NCI-H82 (cell line): ENCODE data around the gene ZNF747.

Experiments
- DNase-seq: peaks from one replicate; lab custom pipeline; 2025; lab: John Stamatoyannopoulos, UW

ZNF747 gene

DNA sequence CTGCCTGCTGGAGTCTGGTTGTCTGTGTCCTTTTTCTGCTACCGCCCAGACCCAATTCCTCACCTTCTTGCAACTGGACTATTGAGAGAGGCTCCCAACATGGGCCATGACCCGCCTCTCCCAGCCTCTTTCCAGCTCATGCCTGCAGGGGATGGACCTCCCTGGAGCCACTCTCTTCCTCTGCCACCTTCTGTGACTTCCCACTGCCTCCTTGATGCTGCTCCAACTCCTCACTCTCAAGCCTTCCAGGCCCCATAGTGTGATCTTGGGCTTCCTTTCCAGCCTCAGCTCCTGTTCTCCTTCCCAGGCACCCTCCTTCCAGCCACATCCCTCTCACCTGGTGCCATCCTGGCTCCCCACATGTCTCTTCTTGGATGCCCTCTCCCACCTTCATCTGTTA is 19.4 kb downstream of the ZNF747 start:
- no peak for DNase-seq

DNA sequence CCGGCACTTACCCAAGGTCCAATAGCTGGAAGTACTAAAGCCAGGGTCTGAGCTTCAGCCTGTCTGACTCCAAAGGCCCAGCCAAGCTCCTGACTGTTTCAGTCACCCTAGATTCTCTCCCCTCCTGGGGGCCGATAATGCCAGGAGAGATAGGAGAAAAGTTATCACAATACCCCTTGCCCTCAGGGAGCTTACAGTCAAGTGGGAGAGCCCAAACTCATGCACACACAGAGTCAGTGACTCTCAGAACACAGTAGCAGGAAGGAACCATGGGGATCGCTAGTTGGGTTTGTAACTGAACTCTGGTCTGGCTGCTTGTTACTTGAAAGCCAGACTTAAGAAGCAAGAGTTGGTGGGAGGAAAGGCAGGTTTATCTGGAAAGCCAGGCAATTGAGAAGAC is 23.1 kb downstream of the ZNF747 start:
- DNase-seq: no peak

DNA sequence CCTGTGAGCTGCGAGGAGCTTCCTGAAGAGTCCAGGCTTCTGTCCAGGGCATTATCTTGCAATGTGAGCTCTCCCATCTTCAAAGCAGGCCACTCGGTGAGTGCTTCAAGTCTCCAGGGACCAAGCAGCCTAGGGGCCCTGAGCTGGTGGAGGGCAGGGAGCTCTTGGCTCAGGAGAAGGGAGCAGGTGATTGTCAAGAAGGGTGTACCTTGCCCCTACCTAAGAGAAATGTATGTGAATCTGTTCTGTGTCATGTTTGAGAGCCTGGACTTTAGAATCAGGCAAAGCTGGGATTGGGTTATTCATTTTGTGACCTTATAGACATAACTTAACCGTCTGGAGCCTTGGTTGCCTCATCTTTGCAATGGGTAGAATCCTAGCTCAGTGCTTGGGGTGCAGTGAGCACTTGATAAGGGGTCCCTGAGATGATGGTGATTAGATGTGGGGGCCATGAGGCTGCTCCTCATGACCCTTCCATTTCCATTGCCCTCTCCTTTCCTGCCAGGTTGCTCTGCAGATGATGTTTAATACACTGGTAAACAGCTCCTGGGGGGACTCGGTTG is 24.2 kb downstream of the ZNF747 start:
- DNase-seq: no peak

DNA sequence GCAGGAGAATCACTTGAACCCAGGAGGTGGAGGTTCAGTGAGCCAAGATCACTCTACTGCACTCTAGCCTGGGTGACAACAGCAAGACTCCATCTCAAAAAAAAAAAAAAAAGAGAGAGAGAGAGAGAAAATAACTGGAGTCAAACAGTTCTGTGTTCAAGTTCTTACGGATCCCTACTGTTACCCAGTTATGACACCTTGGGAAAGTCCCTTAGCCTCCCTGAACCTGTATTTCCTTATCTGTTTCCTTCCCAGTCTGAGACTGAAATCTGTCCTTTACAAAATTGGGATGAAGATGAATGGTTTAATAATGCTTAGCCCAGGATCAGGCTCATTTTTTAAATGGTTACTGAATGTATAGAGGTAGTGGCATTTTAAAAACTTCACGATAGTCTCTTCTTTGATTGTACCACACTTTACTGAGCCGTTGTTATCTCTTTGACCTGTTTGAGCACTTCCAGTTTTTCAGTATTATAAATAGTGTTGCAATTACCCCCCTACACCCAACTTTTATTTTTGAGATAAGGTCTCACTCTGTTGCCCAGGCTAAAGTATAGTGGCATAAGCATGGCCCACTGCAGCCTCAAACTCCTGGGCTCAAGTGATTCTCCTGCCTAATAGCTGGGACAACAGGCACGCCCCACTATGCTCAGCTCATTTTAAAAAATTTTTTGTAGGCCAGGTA is 25.4 kb downstream of the ZNF747 start:
- no peak for DNase-seq

DNA sequence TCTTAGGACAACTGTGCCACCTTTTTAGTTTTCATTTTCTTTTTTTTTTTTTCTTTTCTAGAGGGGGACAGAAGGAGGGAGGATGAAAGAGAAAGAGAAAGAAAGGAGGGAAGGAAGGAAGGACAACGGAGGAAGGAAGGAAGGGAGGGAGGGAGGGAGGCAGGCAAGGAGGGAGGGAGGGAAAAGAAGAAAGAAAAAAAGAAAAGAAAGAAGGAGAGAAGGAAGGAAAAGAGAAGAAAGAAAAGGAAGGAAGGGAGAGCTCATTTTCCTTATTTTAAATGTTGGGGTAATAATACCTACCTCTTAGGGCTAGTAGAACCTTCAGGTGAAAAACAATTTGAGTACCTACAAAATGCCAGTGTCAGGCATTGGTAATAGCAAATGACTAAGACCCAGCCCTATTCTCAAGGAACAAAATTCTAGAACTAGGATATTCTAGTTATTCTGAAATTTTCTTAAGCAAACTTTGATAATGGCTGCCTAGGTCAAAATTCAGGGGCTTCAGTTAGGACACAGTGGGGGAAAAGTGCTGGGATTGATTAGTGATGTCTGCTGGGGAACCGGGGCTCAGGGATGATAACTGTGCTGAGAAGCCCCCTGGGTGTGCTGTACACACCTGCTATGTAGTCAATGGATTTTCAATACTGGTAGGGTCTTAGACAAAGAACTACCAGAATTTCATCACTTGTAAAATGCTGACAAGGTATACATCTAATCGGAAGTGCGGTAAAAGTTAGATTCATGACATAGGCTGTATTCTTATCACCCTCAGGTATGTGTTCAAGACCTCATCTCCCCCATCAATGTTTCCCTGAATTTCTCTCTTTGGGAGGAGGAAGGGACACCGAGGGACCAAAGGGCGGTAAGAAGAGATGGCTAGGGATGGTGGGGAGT is 31.0 kb downstream of the ZNF747 start:
- no peak for DNase-seq

DNA sequence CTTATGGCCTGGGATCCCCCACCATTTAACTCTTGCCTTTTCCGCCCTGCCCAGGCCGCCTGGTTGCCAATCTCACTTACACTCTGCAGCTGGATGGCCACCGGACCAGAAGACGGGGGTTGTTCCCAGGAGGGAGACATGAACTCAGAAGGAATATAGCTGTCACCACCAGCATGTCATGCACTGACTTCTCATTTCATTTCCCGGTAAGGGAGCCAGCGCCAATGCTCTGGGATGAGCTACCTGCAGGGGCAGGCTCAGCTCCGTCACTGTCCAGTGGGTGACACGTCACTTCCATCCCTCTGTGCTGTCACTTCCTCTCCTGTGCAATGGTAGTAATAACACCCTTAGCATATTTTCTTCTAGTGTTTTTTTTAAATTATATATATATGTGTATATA is 35.4 kb downstream of the ZNF747 start:
- no peak for DNase-seq

DNA sequence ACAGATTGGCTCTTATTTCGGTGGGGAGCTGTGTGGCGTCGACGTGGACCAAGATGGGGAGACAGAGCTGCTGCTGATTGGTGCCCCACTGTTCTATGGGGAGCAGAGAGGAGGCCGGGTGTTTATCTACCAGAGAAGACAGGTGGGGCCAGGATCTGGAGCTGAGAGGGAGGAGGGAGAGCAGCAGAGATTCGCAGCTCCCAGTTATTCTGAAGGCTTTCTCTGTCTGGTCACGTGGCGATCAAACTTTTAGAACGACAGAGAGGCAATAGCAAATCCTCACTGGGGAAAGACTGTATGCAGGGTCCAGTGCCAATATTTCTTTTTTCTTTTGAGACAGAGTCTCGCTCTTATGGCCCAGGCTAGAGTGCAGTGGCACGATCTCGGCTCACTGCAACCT is 39.9 kb downstream of the ZNF747 start:
- DNase-seq: no peak

DNA sequence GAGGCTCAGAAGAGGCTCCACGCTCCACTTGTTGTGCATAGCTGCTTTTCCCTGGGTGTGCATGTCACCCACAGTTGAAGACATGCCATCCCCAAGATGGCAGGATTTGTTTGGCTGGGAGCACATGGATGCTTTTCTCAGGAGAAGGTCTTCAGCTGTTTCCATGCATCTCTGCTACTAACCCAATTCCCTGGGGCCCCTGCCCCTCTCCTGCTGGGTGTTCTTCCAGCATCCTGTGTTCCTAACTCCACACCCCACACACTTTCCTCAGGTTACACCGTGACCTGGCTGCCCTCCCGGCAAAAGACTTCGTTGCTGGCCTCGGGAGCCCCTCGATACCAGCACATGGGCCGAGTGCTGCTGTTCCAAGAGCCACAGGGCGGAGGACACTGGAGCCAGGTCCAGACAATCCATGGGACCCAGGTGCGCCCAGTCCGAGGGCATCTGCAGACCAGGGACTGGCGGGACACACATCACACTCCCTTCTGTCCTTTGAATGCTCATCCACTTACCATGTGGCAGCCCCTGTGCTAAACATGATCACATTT is 40.6 kb downstream of the ZNF747 start:
- no peak for DNase-seq

DNA sequence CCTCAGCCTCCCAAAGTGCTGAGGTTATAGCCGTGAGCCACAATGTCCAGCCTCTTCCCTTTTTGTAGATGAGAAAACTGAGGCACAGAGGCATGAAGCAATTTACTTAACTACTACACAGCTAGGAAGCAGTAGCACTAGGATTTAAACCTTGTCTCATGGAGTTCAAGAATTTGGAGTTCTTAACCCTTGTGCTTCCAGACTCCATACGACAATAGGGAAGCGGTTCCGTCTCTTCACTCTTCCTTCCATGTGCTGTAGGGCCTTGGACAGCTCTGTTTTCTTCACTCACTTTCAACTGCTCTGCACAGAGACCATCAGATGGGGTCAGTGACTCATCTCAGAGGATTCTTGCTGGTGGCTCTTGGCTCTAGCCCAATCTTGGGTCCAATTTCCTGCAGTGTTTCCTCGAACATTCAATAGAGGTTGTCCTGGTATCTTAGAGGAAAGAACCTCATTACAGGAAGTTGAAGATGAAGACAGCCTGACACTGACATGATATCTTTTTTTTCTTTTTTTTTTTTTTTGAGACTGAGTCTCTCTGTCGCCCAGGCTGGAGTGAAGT is 42.8 kb downstream of the ZNF747 start:
- no peak for DNase-seq

DNA sequence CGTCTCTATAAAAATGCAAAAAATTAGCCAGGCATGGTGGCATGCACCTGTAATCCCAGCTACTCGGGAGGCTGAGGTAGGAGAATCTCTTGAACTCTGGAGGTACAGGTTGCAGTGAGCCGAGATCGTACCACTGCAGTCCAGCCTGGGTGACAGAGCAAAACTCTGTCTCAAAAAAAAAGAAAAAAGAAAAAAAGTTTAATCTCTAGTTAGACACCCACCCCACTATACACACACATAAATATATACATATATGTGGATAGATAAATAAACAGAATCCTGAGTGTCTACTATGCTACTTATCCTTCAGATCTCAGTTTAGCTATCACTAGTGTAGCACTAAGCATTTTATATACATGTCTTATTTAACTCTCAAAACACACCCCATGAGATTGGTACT is 43.4 kb downstream of the ZNF747 start:
- DNase-seq: no peak

DNA sequence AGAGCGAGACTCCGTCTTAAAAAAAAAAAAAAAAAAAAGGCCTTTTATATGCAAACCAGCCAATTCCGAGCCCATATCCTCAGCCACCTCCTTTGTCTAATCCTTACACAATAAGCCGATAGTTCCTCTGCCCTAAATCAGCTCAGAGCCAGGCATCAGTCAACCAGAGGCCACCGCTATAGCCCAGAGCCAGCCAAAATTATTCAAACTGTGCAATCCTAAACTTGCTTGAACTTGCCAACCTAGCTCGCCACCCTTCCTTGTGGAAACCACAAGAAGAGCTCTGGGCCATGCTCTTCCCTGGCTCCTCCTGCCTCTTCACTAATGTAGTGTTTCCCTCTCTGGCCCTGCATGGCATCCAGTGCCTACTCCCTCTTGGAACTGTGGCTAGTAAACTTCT is 44.4 kb downstream of the ZNF747 start:
- DNase-seq: peak; percentile 13

DNA sequence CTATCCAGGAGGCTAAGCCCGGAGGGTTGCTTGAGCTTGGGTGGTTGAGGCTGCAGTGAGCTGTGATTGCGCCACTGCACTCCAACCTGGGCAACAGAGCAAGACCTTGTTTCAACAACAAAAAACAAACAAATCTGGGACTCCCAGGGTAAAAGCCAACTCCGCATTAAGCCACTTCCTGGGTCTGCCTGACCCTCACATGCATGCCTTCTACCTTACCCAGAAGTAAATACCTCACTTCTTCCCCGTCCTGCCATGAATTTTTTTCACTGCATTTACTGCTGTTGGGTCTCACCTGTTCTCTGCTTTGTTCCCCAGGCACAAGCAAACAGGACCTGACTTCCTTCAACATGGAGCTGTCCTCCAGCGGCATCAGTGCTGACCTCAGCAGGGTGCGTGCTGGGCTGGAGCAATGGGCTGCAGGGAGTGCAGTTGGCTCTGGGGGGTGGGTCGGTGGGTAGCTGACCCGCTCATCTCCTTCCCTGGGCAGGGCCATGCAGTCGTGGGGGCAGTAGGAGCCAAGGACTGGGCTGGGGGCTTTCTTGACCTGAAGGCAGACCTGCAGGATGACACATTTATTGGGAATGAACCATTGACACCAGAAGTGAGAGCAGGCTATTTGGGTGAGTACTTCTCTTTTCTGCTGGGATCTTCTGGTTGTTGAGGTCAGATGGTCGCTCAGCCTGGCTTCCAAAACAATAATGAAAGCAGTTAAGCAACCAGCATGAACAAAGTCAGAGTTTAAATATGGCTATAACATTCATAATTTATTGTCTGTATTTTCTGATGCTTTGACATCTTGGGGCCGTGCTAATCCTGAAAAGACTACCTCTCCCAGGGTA is 45.7 kb downstream of the ZNF747 start:
- no peak for DNase-seq

DNA sequence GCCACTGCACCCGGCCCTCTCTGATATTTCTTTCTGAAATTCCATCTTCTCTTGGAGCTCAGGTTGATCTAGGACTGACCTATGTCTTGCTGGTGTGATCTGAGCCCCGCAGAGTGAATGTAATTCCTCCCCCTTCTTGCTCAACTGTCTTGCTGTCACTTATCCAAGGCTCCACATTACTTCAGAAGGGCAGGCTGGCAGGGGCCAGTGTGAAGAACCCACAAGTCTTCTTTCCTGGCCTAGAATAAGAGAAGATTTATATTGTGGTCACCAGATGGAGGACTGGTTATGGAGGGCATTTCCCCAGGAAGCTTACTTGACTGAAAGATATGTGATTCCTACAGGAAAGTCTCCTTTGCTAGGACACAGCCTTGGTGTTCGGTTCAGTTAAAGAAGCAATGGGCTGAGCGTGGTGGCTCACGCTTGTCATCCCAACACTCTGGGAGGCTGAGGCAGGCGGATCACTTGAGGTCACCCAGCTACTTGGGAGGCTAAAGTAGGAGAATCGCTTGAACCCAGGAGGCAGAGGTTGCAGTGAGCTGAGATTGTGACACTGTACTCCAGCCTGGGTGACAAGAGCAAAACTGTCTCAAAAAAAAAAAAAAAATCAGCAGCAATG is 48.7 kb downstream of the ZNF747 start:
- DNase-seq: no peak

DNA sequence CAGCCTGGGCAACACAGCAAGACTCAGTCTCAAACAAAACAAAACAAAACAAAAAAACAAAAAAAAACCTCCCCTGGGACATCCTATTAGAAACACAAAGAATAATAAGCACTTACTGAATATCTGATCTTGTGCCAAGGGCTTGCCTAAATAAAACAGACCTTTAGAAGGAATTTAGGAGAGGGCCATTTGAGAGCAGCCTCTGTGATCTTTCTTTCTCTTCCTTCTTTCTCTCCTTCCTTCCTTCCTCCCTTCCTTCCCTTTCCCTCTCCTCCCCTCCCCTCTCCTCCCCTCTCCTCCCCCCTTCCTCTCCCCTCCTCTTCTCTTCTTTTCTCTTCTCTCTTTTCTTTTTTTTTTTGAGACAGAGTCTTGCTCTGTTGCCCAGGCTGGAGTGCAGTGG is 49.8 kb downstream of the ZNF747 start:
- DNase-seq: no peak

DNA sequence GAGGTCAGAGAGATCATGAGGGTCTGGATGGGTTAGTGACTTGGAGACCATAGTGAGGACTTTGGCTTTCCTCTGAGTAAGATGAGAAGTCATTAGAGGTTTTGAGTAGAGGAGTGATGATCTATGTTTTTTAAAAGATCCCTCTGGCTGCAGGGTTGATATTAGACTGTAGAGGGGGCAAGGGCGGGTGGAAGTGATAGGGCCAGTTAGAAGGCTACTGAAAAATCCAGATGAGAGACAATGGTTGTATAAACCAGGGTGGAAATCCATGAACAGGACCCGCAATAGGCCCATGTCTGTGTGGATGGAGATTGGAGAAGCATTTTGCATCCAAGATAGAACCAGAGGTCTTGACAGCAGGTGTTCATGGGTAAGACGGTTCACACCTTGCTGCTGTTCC is 52.3 kb downstream of the ZNF747 start:
- no peak for DNase-seq

DNA sequence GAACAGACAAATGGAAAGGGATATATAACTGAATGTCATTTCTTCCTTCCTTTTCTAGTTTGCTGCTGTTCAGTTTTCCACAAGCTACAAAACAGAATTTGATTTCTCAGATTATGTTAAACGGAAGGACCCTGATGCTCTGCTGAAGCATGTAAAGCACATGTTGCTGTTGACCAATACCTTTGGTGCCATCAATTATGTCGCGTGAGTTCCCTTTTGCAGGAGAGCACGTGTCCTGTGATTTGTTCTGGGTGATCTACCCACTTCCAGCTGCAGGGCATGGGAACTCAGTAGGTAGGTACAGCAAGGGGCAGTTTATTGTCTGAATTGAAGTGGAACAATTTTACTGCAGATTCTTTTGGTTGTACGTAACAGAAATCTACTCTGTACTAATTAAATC is 53.3 kb downstream of the ZNF747 start:
- no peak for DNase-seq
